ENCODE data around the gene TTF1.

- TF ChIP-seq POLR2A (IDR thresholded peaks at IDR 0.05) (no peak), CTCF (IDR thresholded peaks at IDR 0.05) (no peak)
Measured at GRCh38 chr9:132395560-132395959, 11.1 kb downstream of the TTF1 start.

Data from uterus (tissue), 2 donors.